Hepatocyte (in vitro differentiated cells): ENCODE measurements around the gene KCNMA1. TPM values are rescaled to one million over a fixed set of nuclear protein-coding genes. Genes with fewer than 3 reads are reported as not detected.

Experiments
- DNase-seq: peaks from one replicate; pipeline ENCODE4 v3.0.0-alpha.2; 2016; ENCODE audit warnings: low spot score
- H2AFZ ChIP-seq: fragments of 200-600 bp; sonication (generic); 2 replicates; pipeline ENCODE4 v1.6.0; 2016; ENCODE audit warnings: antibody characterized with exemption, mild to moderate bottlenecking
- H3K27ac ChIP-seq: fragments of 200-600 bp; sonication (generic); 2 replicates; pipeline ENCODE4 v1.5.1; 2016; ENCODE audit warnings: mild to moderate bottlenecking
- H3K27me3 ChIP-seq: fragments of 200-600 bp; sonication (generic); 2 replicates; pipeline ENCODE4 v1.6.1; 2016
- H3K36me3 ChIP-seq: fragments of 200-600 bp; sonication (generic); replicated peaks from 2 replicates; pipeline ENCODE4 v1.5.1; 2016; ENCODE audit warnings: low read depth; ENCODE audit not compliant: insufficient read depth
- H3K4me1 ChIP-seq: fragments of 200-600 bp; sonication (generic); 2 replicates; pipeline ENCODE4 v1.5.1; 2016; ENCODE audit warnings: mild to moderate bottlenecking, moderate library complexity; ENCODE audit not compliant: insufficient read depth
- H3K4me2 ChIP-seq: fragments of 200-600 bp; sonication (generic); 2 replicates; pipeline ENCODE4 v1.6.0; 2016
- H3K4me3 ChIP-seq: fragments of 200-600 bp; sonication (generic); 2 replicates; pipeline ENCODE4 v1.5.1; 2016; ENCODE audit warnings: mild to moderate bottlenecking
- H3K79me2 ChIP-seq: fragments of 200-600 bp; sonication (generic); 2 replicates; pipeline ENCODE4 v1.6.0; 2017; ENCODE audit warnings: mild to moderate bottlenecking
- H3K9me2 ChIP-seq: fragments of 200-600 bp; sonication (generic); replicated peaks from 2 replicates; pipeline ENCODE4 v1.6.0; 2017; ENCODE audit warnings: mild to moderate bottlenecking; ENCODE audit not compliant: insufficient read depth
- H3K9me3 ChIP-seq: fragments of 200-600 bp; sonication (generic); 2 replicates; pipeline ENCODE4 v1.5.1; 2016; ENCODE audit warnings: low read depth, mild to moderate bottlenecking
- H4K20me1 ChIP-seq: fragments of 200-600 bp; sonication (generic); 2 replicates; pipeline ENCODE4 v1.6.0; 2016; ENCODE audit warnings: mild to moderate bottlenecking; ENCODE audit not compliant: insufficient read depth, poor library complexity, severe bottlenecking
- EZH2 ChIP-seq: fragments of 200-600 bp; sonication (generic); IDR thresholded peaks from 2 replicates; pipeline ENCODE4 v1.6.1; 2016; ENCODE audit warnings: antibody characterized with exemption, mild to moderate bottlenecking, borderline replicate concordance
- EZH2phosphoT487 ChIP-seq: fragments of 200-600 bp; sonication (generic); IDR thresholded peaks from one replicate; pipeline ENCODE4 v1.6.1; 2018; ENCODE audit warnings: antibody characterized with exemption, mild to moderate bottlenecking, low read depth, moderate library complexity; ENCODE audit not compliant: unreplicated experiment, severe bottlenecking
- WGBS: methylation state at CpG from one replicate; pipeline ENCODE4 v1.1.6; 2016; ENCODE audit warnings: low lambda C conversion rate; ENCODE audit errors: missing lambda C conversion rate; 5-methylcytosine and 5-hydroxymethylcytosine counted together
- polyA plus RNA-seq: library from polyadenylated mRNA; unstranded; fragments of >200 nt; fragmentation: Nextera tagmentation; extraction: Ambion mirVana; gene quantifications from 2 replicates; pipeline ENCODE4 v1.2.1, GENCODE V29; 2016
- total RNA-seq: library from RNA; depleted of rRNA; stranded (reverse); fragments of >200 nt; gene quantifications from 2 replicates; pipeline ENCODE4 v1.2.3, GENCODE V29; 2014
- TF ChIP-seq, protein P1 (sequence below): fragments of 200-600 bp; sonication (generic); IDR thresholded peaks from 2 replicates; pipeline ENCODE4 v1.5.1; 2016; ENCODE audit warnings: antibody characterized with exemption, mild to moderate bottlenecking; ENCODE audit not compliant: poor library complexity

KCNMA1 gene
- total and polyA plus RNA-seq, 2 experiments from 2014 or later = 42.6 to 73.3 TPM

- Histone ChIP-seq H4K20me1 (no peaks in the 10 kb centered on the region), H2AFZ (no peak overlapping the region), H3K9me2 (no peaks in the 10 kb centered on the region), H3K4me3 (no peak overlapping the region), H3K9me3 (no peaks in the 10 kb centered on the region), H3K36me3 (no peaks in the 10 kb centered on the region), H3K27ac (no peak overlapping the region), H3K79me2 (no peaks in the 10 kb centered on the region), H3K4me1 (peaks cover 5% of the 10 kb centered on the region), H3K4me2 (no peak overlapping the region), H3K27me3 (no peaks in the 10 kb centered on the region)
- TF ChIP-seq EZH2phosphoT487 = no peak
- TF ChIP-seq, protein P1, sequence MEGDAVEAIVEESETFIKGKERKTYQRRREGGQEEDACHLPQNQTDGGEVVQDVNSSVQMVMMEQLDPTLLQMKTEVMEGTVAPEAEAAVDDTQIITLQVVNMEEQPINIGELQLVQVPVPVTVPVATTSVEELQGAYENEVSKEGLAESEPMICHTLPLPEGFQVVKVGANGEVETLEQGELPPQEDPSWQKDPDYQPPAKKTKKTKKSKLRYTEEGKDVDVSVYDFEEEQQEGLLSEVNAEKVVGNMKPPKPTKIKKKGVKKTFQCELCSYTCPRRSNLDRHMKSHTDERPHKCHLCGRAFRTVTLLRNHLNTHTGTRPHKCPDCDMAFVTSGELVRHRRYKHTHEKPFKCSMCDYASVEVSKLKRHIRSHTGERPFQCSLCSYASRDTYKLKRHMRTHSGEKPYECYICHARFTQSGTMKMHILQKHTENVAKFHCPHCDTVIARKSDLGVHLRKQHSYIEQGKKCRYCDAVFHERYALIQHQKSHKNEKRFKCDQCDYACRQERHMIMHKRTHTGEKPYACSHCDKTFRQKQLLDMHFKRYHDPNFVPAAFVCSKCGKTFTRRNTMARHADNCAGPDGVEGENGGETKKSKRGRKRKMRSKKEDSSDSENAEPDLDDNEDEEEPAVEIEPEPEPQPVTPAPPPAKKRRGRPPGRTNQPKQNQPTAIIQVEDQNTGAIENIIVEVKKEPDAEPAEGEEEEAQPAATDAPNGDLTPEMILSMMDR = no peak
- no peak for TF ChIP-seq EZH2
- 57% methylated on average over 4 of the region's 4 CpGs for WGBS
- DNase-seq = no peak
Measured at GRCh38 chr10:77120012-77120411, 517.6 kb downstream of the KCNMA1 start.

DNA sequence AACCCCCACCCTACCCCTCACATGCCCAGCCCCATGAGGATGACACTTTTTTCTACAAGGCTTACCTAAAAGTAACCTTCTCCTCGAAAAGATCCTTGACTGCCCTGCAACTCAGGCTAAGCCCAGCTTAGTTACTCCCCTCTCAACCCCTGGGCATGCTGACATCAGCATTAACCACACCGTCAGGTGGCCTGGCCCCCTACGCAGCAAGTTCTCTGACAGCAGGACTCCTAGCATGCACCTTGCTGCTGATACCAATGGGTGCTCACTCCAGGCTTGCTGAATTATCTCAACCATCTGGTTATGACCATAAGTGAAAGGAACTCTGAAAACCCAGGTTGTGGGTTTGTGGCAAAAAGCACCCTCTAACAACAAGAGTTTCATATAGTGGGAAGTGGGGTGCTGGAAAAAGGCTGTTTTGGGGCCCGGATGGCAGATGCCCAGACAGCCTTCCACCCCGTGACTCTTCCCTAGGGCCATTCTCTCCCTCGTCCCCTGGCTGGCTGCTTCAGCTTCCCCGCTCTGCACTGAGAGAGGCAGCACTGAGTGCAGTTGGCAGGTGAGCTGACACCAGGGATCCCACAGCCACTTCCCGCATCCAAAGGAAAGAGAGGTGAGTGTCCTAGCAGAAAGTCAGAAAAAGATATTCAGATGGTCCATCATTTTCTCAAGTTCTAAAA, 518.9 kb downstream of the KCNMA1 start:
- Histone ChIP-seq H3K4me2 (no peak overlapping the region), H3K9me2 (no peaks in the 10 kb centered on the region), H3K4me3 (no peak overlapping the region), H3K27me3 (no peaks in the 10 kb centered on the region), H3K9me3 (no peaks in the 10 kb centered on the region), H3K4me1 (peaks cover 3% of the 10 kb centered on the region), H2AFZ (no peak overlapping the region), H3K79me2 (no peaks in the 10 kb centered on the region), H3K27ac (no peak overlapping the region), H4K20me1 (no peaks in the 10 kb centered on the region), H3K36me3 (no peaks in the 10 kb centered on the region)
- TF ChIP-seq, protein P1 = no peak
- TF ChIP-seq EZH2phosphoT487 = no peak
- TF ChIP-seq EZH2 = no peak
- DNase-seq = no peak
- 91% methylated on average over 8 of the region's 8 CpGs for whole genome bisulfite sequencing

- Histone ChIP-seq H2AFZ (no peak overlapping the region), H4K20me1 (no peaks in the 10 kb centered on the region), H3K4me1 (no peaks in the 10 kb centered on the region), H3K4me3 (no peak overlapping the region), H3K36me3 (no peaks in the 10 kb centered on the region), H3K9me2 (no peaks in the 10 kb centered on the region), H3K27ac (no peak overlapping the region), H3K4me2 (no peak overlapping the region), H3K27me3 (no peaks in the 10 kb centered on the region), H3K9me3 (no peaks in the 10 kb centered on the region), H3K79me2 (no peaks in the 10 kb centered on the region)
- TF ChIP-seq EZH2phosphoT487 = no peak
- no peak for TF ChIP-seq EZH2
- TF ChIP-seq, protein P1 = no peak
- DNase-seq = no peak
- 98% methylated on average over 2 of the region's 2 CpGs for WGBS
Measured at GRCh38 chr10:77117501-77117900, 520.1 kb downstream of the KCNMA1 start.
